DOHH2 (cell line): ENCODE data around the gene CNR1.

Experiments used
- EZH2phosphoT487 ChIP-seq: fragments of 200-600 bp; sonication (generic); IDR thresholded peaks from 2 replicates; pipeline ENCODE4 v1.6.1; 2017; ENCODE audit warnings: borderline replicate concordance, mild to moderate bottlenecking, antibody characterized with exemption, low read length, moderate library complexity, mixed read lengths
- TF ChIP-seq, protein P1 (sequence below): fragments of 200-600 bp; sonication (generic); IDR thresholded peaks from one replicate; pipeline ENCODE4 v1.5.1; 2014; ENCODE audit warnings: antibody characterized with exemption, mild to moderate bottlenecking, low read depth, low read length; ENCODE audit not compliant: poor library complexity, severe bottlenecking

GRCh38 chr6:88145298-88145963 is 20.7 kb downstream of the CNR1 start:
- TF ChIP-seq, protein P1, sequence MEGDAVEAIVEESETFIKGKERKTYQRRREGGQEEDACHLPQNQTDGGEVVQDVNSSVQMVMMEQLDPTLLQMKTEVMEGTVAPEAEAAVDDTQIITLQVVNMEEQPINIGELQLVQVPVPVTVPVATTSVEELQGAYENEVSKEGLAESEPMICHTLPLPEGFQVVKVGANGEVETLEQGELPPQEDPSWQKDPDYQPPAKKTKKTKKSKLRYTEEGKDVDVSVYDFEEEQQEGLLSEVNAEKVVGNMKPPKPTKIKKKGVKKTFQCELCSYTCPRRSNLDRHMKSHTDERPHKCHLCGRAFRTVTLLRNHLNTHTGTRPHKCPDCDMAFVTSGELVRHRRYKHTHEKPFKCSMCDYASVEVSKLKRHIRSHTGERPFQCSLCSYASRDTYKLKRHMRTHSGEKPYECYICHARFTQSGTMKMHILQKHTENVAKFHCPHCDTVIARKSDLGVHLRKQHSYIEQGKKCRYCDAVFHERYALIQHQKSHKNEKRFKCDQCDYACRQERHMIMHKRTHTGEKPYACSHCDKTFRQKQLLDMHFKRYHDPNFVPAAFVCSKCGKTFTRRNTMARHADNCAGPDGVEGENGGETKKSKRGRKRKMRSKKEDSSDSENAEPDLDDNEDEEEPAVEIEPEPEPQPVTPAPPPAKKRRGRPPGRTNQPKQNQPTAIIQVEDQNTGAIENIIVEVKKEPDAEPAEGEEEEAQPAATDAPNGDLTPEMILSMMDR, result no peak
- TF ChIP-seq EZH2phosphoT487, result no peak
